GM18519 (cell line): ENCODE data around the gene ARHGEF28.

Source experiments
- ATAC-seq: cut with Tn5 transposase; IDR thresholded peaks from one replicate; pipeline ENCODE4 v1.9.1; 2021; ENCODE audit warnings: mild to moderate bottlenecking, moderate library complexity; ENCODE audit not compliant: unreplicated experiment, low FRiP score

Gene ARHGEF28

GRCh38 chr5:73620334-73620687, 5.7 kb upstream of the ARHGEF28 start:
- ATAC-seq = no peak

GRCh38 chr5:73623060-73623459, 2.9 kb upstream of the ARHGEF28 start:
- ATAC-seq = no peak

- ATAC-seq = no peak
Measured at GRCh38 chr5:73623901-73624404, 2.0 kb upstream of the ARHGEF28 start.

- no peak for ATAC-seq
Measured at GRCh38 chr5:73624888-73625287, 1.1 kb upstream of the ARHGEF28 start.

GRCh38 chr5:73625372-73625943, 538 bp upstream of the ARHGEF28 start:
- ATAC-seq = no peak

- no peak for ATAC-seq
Measured at GRCh38 chr5:73626814-73627313, 868 bp downstream of the ARHGEF28 start.

GRCh38 chr5:73629456-73629855, 3.5 kb downstream of the ARHGEF28 start:
- ATAC-seq = no peak

- ATAC-seq = no peak
Measured at GRCh38 chr5:73630765-73631164, 4.8 kb downstream of the ARHGEF28 start.

- no peak for ATAC-seq
Measured at GRCh38 chr5:73631500-73631899, 5.5 kb downstream of the ARHGEF28 start.

GRCh38 chr5:73633060-73633459, 7.1 kb downstream of the ARHGEF28 start:
- no peak for ATAC-seq

- ATAC-seq = no peak
Measured at GRCh38 chr5:73636408-73636807, 10.4 kb downstream of the ARHGEF28 start.

- no peak for ATAC-seq
Measured at GRCh38 chr5:73637565-73637964, 11.6 kb downstream of the ARHGEF28 start.

GRCh38 chr5:73638344-73639095, 12.5 kb downstream of the ARHGEF28 start:
- ATAC-seq = no peak

- no peak for ATAC-seq
Measured at GRCh38 chr5:73640861-73641320, 14.9 kb downstream of the ARHGEF28 start.

- ATAC-seq = no peak
Measured at GRCh38 chr5:73641811-73642210, 15.8 kb downstream of the ARHGEF28 start.

GRCh38 chr5:73642344-73642743, 16.3 kb downstream of the ARHGEF28 start:
- ATAC-seq = no peak

GRCh38 chr5:73644385-73644963, 18.5 kb downstream of the ARHGEF28 start:
- ATAC-seq = no peak

GRCh38 chr5:73647721-73648120, 21.7 kb downstream of the ARHGEF28 start:
- ATAC-seq = no peak

GRCh38 chr5:73648515-73648914, 22.5 kb downstream of the ARHGEF28 start:
- ATAC-seq = no peak

GRCh38 chr5:73649926-73650325, 23.9 kb downstream of the ARHGEF28 start:
- no peak for ATAC-seq

- ATAC-seq = no peak
Measured at GRCh38 chr5:73652391-73652790, 26.4 kb downstream of the ARHGEF28 start.
